NOMO-1 treated with DMSO at 0.1 percent for 48 hours (cell line): ENCODE measurements around the gene NMNAT3.

Source experiments
- DNase-seq: peaks from one replicate; lab custom pipeline; 2025; ENCODE audit not compliant: unreplicated experiment; lab: John Stamatoyannopoulos, UW

The NMNAT3 gene

GRCh38 chr3:139548801-139549200 is 129.0 kb downstream of the NMNAT3 start:
- no peak for DNase-seq

- no peak for DNase-seq
These were observed 130.1 kb downstream of the NMNAT3 start for GRCh38 chr3:139547666-139548065.

- DNase-seq: no peak
These were observed 131.0 kb downstream of the NMNAT3 start for GRCh38 chr3:139546772-139547171.

GRCh38 chr3:139541532-139542288 is 136.1 kb downstream of the NMNAT3 start:
- DNase-seq: no peak

GRCh38 chr3:139540651-139541531 is 136.9 kb downstream of the NMNAT3 start:
- peak; percentile 68 for DNase-seq

- DNase-seq: no peak
These were observed 139.0 kb downstream of the NMNAT3 start for GRCh38 chr3:139538733-139539132.

- no peak for DNase-seq
These were observed 139.8 kb downstream of the NMNAT3 start for GRCh38 chr3:139537795-139538621.

- no peak for DNase-seq
These were observed 140.4 kb downstream of the NMNAT3 start for GRCh38 chr3:139537361-139537760.

- DNase-seq: no peak
These were observed 142.5 kb downstream of the NMNAT3 start for GRCh38 chr3:139534992-139535879.

GRCh38 chr3:139534455-139534812 is 143.3 kb downstream of the NMNAT3 start:
- no peak for DNase-seq

- no peak for DNase-seq
These were observed 143.9 kb downstream of the NMNAT3 start for GRCh38 chr3:139533781-139534454.

- no peak for DNase-seq
These were observed 144.8 kb downstream of the NMNAT3 start for GRCh38 chr3:139532976-139533375.

GRCh38 chr3:139530717-139531116 is 147.1 kb downstream of the NMNAT3 start:
- no peak for DNase-seq

GRCh38 chr3:139529662-139530061 is 148.1 kb downstream of the NMNAT3 start:
- DNase-seq: no peak

- DNase-seq: no peak
These were observed 148.8 kb downstream of the NMNAT3 start for GRCh38 chr3:139528924-139529323.

GRCh38 chr3:139528281-139528680 is 149.5 kb downstream of the NMNAT3 start:
- DNase-seq: no peak

GRCh38 chr3:139527265-139527664 is 150.5 kb downstream of the NMNAT3 start:
- DNase-seq: no peak

- DNase-seq: no peak
These were observed 151.6 kb downstream of the NMNAT3 start for GRCh38 chr3:139526146-139526545.

- DNase-seq: no peak
These were observed 152.7 kb downstream of the NMNAT3 start for GRCh38 chr3:139524841-139525636.
